HT1080 (cell line): ENCODE data around the gene TLR8. TPM values are rescaled to one million over a fixed set of nuclear protein-coding genes. Genes with fewer than 3 reads are reported as not detected.

Experiments used
- DNase-seq: peaks from one replicate; pipeline ENCODE4 v3.0.0-alpha.2; 2015; ENCODE audit warnings: low read depth
- total RNA-seq: library from RNA; depleted of rRNA; stranded (reverse); fragments of >200 nt; shearing (Covaris generic); gene quantifications from 2 replicates; pipeline ENCODE4 v1.2.3, GENCODE V29; 2014; rRNA removed

TLR8 gene
- total RNA-seq, 1 experiment from 2014 or later, result not detected

GRCh38 chrX:12965131-12965940 is 58.9 kb downstream of the TLR8 start:
- no peak for DNase-seq

GRCh38 chrX:12966151-12966550 is 59.7 kb downstream of the TLR8 start:
- DNase-seq, result no peak

- DNase-seq, result no peak
Observed at GRCh38 chrX:12967711-12968465, 61.5 kb downstream of the TLR8 start.

GRCh38 chrX:12970691-12971202 is 64.3 kb downstream of the TLR8 start:
- no peak for DNase-seq

DNA sequence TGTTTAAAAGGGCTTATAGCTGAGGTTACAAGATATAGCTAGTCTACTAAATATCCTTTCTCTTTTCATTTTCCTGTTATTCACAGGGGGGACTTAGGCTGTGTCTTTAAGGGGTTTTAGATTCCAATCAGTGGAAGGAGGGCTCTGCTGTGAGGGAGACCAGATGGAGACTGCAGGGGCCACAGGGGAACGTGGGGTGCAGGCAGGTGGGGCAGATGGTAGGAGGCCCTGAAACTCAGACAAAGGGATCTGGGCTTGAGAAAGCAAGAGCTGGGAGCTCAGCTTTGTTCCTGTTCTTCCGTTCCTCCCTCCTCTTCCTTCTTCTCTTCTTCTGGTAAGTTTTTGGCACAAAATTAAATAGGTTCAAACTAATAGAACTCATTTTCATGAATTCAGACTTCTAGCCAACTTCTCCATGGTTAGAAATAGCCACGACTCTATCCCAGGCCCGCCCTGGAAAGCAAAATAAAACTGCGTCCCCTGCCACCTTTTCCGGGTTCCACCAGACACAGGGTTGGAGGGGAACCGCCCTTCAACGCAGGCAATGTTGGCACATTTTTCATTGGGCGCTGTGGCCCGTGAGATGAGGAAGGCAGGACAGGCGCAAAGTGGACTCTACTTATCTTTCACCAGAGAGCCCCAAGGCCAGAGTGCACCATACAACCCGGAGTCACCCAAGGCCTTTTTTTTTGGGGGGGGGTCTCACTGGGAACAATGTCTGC is 65.0 kb downstream of the TLR8 start:
- no peak for DNase-seq

- DNase-seq, result no peak
Observed at GRCh38 chrX:12972243-12972642, 65.8 kb downstream of the TLR8 start.

Other genes starting within 250 kb of the TLR8 start
- 65.6 and 76.3 TPM in 2 replicates for gene PRPS2, start 115.2 kb upstream of the TLR8 start, total RNA-seq
- not detected in 2 replicates for gene TLR7, start 39.5 kb upstream of the TLR8 start, total RNA-seq
- gene TMSB4X, start 68.5 kb downstream of the TLR8 start, total RNA-seq, result 12.1 and 20.4 TPM in 2 replicates
- gene FAM9C, start 138.0 kb downstream of the TLR8 start, total RNA-seq, result not detected in 2 replicates